ENCODE results near the gene PLXNA3.

PLXNA3 gene

DNA sequence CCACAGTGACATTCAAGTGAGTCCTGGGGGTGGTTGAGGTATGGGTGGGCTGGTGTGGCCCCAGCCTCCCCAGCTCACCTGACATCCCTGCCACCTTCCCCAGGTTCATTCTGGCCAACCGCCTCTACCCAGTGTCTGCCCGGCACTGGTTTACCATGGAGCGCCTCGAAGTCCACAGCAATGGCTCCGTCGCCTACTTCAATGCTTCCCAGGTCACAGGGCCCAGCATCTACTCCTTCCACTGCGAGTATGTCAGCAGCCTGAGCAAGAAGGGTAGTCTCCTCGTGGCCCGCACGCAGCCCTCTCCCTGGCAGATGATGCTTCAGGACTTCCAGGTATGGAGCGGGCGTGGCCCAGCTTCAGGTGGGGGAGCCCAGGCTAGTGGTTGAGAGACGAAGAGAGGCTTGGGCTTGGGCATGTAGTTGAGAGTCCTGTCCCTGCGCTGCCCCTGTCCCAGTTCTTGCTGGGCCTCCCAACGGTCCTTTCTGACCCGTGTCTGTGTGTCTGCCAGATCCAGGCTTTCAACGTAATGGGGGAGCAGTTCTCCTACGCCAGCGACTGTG, 22.8 kb upstream of the PLXNA3 start:
- no peak for DNase-seq (ENCODE audit: low read depth)

- DNase-seq (ENCODE audit: low read depth) = no peak
Measured at GRCh38 chrX:154436374-154436982, 21.6 kb upstream of the PLXNA3 start.

GRCh38 chrX:154436983-154437752, 20.9 kb upstream of the PLXNA3 start, which contains the start of gene GDI1:
Gene GDI1 (plus strand): TSS chrX:154437154. CDS start chrX:154437255, 101 bp downstream.
- no peak for DNase-seq (ENCODE audit: low read depth)

DNA sequence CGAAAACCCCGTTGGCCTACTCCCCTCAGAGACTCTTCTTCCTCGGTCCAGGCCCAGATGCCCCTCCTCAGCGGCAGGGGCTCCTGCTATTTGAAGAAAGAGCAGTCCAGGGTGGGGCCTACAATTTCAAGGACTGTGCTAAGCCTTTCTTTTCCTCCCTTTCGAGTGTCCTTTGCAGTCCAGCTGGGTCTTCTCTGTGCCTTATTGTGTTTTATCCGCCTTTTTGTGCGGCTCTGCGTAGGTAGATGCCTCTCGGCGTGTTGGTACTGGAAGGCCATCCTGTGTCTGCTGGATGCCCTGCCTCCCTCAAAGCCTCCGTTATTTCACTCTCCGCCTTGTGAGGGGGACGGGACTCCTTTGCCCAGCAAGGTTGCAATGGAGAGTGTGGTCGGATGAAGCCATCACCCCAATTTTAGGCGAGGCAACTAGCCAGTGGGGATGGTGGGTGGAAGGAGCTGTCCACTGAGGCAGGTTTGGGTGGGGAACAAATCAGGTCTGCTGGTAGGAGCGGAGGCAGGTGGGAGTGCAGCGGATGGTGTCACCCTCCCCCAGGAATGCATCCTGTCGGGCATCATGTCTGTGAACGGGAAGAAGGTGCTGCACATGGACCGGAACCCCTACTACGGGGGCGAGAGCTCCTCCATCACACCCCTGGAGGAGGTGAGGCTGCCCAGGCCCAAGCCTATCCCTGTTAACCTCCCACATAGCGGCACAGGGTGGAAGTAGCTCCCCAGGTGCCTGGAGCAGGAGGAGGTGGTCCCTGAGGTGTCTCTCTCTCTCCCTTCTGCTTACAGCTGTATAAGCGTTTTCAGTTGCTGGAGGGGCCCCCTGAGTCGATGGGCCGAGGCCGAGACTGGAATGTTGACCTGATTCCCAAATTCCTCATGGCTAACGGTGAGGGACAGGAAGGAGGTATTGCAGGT, 19.8 kb upstream of the PLXNA3 start:
- no peak for DNase-seq (ENCODE audit: low read depth)

DNA sequence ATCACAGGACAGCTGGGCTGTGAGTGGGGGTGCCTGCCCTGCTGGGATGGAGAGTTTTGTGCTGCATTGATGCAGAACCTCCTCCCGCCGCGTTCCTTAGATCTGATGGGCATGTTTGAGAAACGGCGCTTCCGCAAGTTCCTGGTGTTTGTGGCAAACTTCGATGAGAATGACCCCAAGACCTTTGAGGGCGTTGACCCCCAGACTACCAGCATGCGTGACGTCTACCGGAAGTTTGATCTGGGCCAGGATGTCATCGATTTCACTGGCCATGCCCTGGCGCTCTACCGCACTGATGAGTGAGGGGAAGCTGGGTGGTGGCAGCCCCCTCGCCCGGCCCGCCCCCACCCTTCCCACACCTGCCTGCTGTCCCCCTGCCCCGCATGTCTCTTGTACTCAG, 18.2 kb upstream of the PLXNA3 start:
- no peak for DNase-seq (ENCODE audit: low read depth)

- no peak for DNase-seq (ENCODE audit: low read depth)
Measured at GRCh38 chrX:154440623-154441357, 17.3 kb upstream of the PLXNA3 start.

DNA sequence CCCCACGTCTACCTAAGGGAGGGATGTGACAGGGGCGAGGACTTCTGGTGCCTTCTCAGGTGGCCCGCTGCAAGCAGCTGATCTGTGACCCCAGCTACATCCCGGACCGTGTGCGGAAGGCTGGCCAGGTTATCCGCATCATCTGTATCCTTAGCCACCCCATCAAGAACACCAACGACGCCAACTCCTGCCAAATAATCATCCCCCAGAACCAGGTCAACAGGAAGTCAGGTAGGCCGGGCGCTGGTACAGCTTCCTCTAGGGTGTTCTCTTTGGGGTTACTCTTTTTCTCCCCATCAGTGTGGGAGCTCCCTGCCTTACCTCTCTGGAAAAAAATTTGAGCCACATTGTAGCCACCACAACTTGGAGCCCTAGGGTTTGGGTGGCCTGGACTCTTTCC, 16.5 kb upstream of the PLXNA3 start:
- DNase-seq (ENCODE audit: low read depth) = no peak

DNA sequence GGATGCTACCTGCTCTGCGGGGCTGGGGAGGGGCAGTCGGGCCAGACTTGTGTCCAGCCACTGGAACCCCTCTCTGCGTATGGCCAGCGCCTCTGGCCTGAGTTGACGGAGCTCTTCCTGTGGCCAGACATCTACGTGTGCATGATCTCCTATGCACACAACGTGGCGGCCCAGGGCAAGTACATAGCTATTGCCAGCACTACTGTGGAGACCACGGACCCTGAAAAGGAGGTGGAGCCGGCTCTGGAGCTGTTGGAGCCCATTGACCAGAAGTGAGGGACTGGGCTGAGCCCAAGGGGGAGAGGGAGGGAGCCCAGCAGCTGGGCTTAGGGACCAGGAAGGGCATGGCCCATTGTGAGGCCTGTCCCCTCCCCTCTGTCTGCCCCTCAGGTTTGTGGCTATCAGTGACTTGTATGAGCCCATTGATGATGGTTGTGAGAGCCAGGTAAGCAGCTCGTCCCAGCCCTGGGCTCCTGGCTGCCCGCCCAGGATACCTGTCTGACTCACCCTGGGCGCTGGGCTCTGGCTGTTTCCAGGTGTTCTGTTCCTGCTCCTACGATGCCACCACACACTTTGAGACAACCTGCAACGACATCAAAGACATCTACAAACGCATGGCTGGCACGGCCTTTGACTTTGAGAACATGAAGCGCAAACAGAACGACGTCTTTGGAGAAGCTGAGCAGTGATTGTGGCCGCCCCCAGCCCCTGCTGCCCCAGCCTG, 15.9 kb upstream of the PLXNA3 start:
- no peak for DNase-seq (ENCODE audit: low read depth)

- DNase-seq (ENCODE audit: low read depth) = no peak
Measured at GRCh38 chrX:154443479-154443910, 14.6 kb upstream of the PLXNA3 start.

DNA sequence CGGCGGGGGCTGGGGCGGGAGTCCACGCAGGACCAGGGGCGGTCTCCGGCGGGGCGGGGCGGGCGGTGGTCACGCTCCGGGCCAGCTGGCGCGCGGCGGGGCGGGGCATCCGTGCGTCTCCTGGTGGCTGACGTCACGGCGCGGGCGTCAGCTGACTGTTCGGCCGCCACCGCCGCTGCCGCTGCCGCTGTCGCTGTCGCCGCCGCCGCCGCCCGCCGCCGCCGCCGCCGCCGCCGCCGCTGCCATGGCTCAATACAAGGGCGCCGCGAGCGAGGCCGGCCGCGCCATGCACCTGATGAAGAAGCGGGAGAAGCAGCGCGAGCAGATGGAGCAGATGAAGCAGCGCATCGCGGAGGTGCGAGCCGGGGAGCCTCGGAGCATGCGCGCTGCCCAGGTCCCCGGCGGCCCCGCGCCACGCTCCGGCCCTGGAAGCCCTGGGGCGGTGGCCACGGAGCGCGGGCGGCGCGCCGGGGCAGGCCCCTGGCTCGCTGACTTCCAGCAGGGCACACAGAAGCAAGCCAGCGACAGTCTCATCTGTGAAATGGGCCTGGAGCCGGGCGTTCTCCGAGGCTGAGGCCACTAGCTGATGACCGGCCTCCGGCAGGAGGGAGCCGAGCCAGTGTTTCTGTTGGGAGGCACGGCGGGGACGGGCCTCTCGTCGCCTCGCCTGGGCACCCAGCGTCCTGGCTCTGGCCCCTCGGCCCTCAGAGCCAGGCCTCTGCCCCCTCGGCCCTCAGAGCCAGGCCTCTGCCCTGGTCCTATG, 13.9 kb upstream of the PLXNA3 start, which contains the start of gene FAM50A:
Gene FAM50A, plus strand, starts transcription at position 150 of the 763 bp plus-strand sequence. Its CDS starts 95 bp downstream, at position 245.
- peak; percentile 39 for DNase-seq (ENCODE audit: low read depth)

- DNase-seq (ENCODE audit: low read depth) = no peak
Measured at GRCh38 chrX:154444755-154445246, 13.3 kb upstream of the PLXNA3 start.

- no peak for DNase-seq (ENCODE audit: low read depth)
Measured at GRCh38 chrX:154445776-154446175, 12.3 kb upstream of the PLXNA3 start.

DNA sequence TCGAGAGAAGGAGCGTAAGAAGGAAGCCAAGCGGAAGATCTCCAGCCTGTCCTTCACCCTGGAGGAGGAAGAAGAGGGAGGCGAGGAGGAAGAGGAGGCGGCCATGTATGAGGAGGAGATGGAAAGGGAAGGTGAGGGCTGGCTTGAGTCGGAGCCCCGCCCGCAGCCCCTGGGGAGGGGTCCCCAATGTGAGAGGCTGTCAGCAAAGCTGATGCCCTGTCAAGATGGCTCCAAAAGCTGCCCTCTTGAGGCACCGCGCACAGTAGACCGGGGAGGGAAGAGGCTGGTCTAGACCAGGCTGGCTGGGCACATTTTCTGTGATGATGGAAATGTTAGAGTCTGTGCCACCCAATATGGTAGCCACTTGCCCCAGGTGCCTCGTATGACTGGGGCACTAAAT, 11.7 kb upstream of the PLXNA3 start:
- no peak for DNase-seq (ENCODE audit: low read depth)

DNA sequence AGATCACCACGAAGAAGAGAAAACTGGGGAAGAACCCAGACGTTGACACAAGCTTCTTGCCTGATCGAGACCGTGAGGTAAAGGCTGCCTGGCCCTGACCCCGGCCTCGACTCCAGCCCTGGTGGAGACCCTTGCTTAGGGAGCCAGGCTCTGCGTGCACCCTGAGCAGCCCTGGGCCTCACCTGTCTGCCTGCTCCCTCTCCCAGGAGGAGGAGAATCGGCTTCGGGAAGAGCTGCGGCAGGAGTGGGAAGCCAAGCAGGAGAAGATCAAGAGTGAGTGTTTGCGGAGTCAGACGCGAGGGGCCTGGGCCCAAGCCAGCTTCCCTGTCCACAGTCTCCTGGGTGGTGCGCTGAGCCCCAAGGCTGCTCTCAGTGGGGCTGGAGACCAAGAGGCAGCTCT, 9.6 kb upstream of the PLXNA3 start:
- no peak for DNase-seq (ENCODE audit: low read depth)

- no peak for DNase-seq (ENCODE audit: low read depth)
Measured at GRCh38 chrX:154449618-154450017, 8.5 kb upstream of the PLXNA3 start.

GRCh38 chrX:154450312-154450711, 7.8 kb upstream of the PLXNA3 start:
- DNase-seq (ENCODE audit: low read depth) = no peak

DNA sequence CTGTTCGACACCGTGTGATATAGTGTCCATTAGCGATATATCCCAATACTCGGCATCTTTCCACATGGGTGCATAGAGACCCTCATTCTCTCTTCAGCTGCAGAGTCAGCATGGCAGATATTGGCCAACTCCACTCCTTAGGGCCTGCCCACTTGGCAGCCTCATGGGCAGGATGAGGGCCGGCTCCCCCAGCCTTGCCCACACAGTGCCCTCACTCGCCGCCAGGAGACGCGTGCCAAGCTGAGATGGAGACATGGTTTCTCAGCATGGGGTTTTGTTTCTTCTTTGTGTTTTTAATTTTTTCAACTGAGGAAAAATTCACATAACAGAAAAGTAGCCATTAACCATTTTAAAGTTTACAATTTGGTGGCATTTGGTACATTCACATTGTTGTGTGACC, 5.3 kb upstream of the PLXNA3 start:
- no peak for DNase-seq (ENCODE audit: low read depth)

- no peak for DNase-seq (ENCODE audit: low read depth)
Measured at GRCh38 chrX:154457491-154458115, 478 bp upstream of the PLXNA3 start.
